HEK293T (cell line): ENCODE data around the gene COL24A1.

Experiments used
- CTCF ChIA-PET: fragments of 350-600 bp; formaldehyde crosslinking; extraction: SDS; loops from one replicate; lab custom pipeline; 2021; ENCODE audit warnings: antibody characterized with exemption, inconsistent platforms; lab: Yijun Ruan, JAX
- POLR2A ChIA-PET: fragments of 350-600 bp; formaldehyde crosslinking; extraction: SDS; loops from one replicate; lab custom pipeline; 2020; ENCODE audit warnings: antibody characterized with exemption, inconsistent platforms; lab: Yijun Ruan, JAX
- DNase-seq: peaks from one replicate; pipeline ENCODE4 v3.0.0; 2012; ENCODE audit warnings: mixed read lengths; ENCODE audit errors: extremely low spot score
- ARNT ChIP-seq: fragments of 450-650 bp; IDR thresholded peaks from 2 replicates; pipeline ENCODE4 v1.6.1; 2017; ENCODE audit warnings: mild to moderate bottlenecking
- BHLHE40 ChIP-seq: fragments of 450-650 bp; IDR thresholded peaks from 2 replicates; pipeline ENCODE4 v1.6.1; 2016; ENCODE audit warnings: mild to moderate bottlenecking, moderate library complexity, borderline replicate concordance
- CTBP1 ChIP-seq: fragments of 450-650 bp; IDR thresholded peaks from 2 replicates; pipeline ENCODE4 v1.6.1; 2016; ENCODE audit warnings: borderline replicate concordance
- ELF4 ChIP-seq: fragments of 450-650 bp; IDR thresholded peaks from 2 replicates; pipeline ENCODE4 v1.6.1; 2017; ENCODE audit warnings: antibody characterized with exemption
- FOXA1 ChIP-seq: fragments of 450-650 bp; IDR thresholded peaks from 2 replicates; pipeline ENCODE4 v1.6.1; 2016; ENCODE audit warnings: mild to moderate bottlenecking
- FOXK2 ChIP-seq: fragments of 450-650 bp; IDR thresholded peaks from 2 replicates; pipeline ENCODE4 v1.6.1; 2016; ENCODE audit warnings: mild to moderate bottlenecking
- FOXM1 ChIP-seq: fragments of 450-650 bp; IDR thresholded peaks from 2 replicates; pipeline ENCODE4 v1.6.1; 2017; ENCODE audit warnings: mild to moderate bottlenecking, borderline replicate concordance
- HDGF ChIP-seq: fragments of 450-650 bp; IDR thresholded peaks from 2 replicates; pipeline ENCODE4 v1.6.1; 2017; ENCODE audit warnings: antibody characterized with exemption, borderline replicate concordance
- L3MBTL2 ChIP-seq: fragments of 450-650 bp; conservative IDR thresholded peaks from 2 replicates; pipeline ENCODE4 v1.6.1; 2016; ENCODE audit warnings: mild to moderate bottlenecking
- LEF1 ChIP-seq: fragments of 450-650 bp; IDR thresholded peaks from 2 replicates; pipeline ENCODE4 v1.6.1; 2017; ENCODE audit warnings: mild to moderate bottlenecking, borderline replicate concordance
- NFRKB ChIP-seq: fragments of 450-650 bp; IDR thresholded peaks from 2 replicates; pipeline ENCODE4 v1.6.1; 2016; ENCODE audit warnings: mild to moderate bottlenecking, moderate library complexity
- PKNOX1 ChIP-seq: fragments of 450-650 bp; IDR thresholded peaks from 2 replicates; pipeline ENCODE4 v1.6.1; 2016
- SP1 ChIP-seq: fragments of 450-650 bp; IDR thresholded peaks from 2 replicates; pipeline ENCODE4 v1.6.1; 2017
- SUZ12 ChIP-seq: fragments of 450-650 bp; IDR thresholded peaks from 2 replicates; pipeline ENCODE4 v1.6.1; 2016; ENCODE audit warnings: mild to moderate bottlenecking
- TARDBP ChIP-seq: fragments of 450-650 bp; IDR thresholded peaks from 2 replicates; pipeline ENCODE4 v1.6.1; 2016
- ZNF384 ChIP-seq: fragments of 450-650 bp; IDR thresholded peaks from 2 replicates; pipeline ENCODE4 v1.6.1; 2016

The COL24A1 gene

GRCh38 chr1:85689775-85690404 lies 466.7 kb downstream of the COL24A1 start:
- ChIA-PET POLR2A (no interaction called here), CTCF (no interaction called here)
- no peak for TF ChIP-seq BHLHE40
- TF ChIP-seq TARDBP, result no peak
- no peak for TF ChIP-seq SUZ12
- TF ChIP-seq L3MBTL2, result no peak
- TF ChIP-seq ZNF384, result no peak
- no peak for TF ChIP-seq HDGF
- no peak for TF ChIP-seq PKNOX1
- TF ChIP-seq LEF1, result no peak
- TF ChIP-seq SP1, result no peak
- no peak for TF ChIP-seq FOXM1
- no peak for TF ChIP-seq ELF4
- no peak for TF ChIP-seq NFRKB
- TF ChIP-seq CTBP1, result no peak
- no peak for DNase-seq

GRCh38 chr1:85683292-85684025 lies 473.1 kb downstream of the COL24A1 start:
- DNase-seq, result no peak
- ChIA-PET CTCF (interaction anchor here (0.6 kb wide), 1 partner anchor 9 kb away, joined by 3 read pairs; no protein-coding TSS in a partner anchor), POLR2A (interaction anchor here (0.8 kb wide), 1 partner anchor 25 kb away, joined by 4 read pairs; the partner anchor contains the start of gene ZNHIT6)
- TF ChIP-seq LEF1 (no peak), SUZ12 (no peak), FOXM1 (no peak), FOXK2 (no peak), ELF4 (no peak), NFRKB (no peak), FOXA1 (no peak), ZNF384 (no peak), ARNT (no peak), TARDBP (no peak), BHLHE40 (no peak), HDGF (no peak), CTBP1 (no peak), PKNOX1 (no peak), SP1 (no peak), L3MBTL2 (no peak)

GRCh38 chr1:85681087-85681486 lies 475.5 kb downstream of the COL24A1 start:
- POLR2A ChIA-PET, result no interaction called here
- DNase-seq, result no peak
- TF ChIP-seq FOXM1 (no peak), L3MBTL2 (no peak), FOXA1 (no peak), HDGF (no peak), NFRKB (no peak), CTBP1 (no peak), ARNT (no peak)
- CTCF ChIA-PET, result no interaction called here
